D721Med (cell line): ENCODE data around the gene PDE6A.

Experiments used
- DNase-seq: peaks from one replicate; pipeline ENCODE4 v3.0.0; 2011; ENCODE audit warnings: low spot score; ENCODE audit not compliant: insufficient read length
- FAIRE-seq: peaks from 2 replicates; lab custom pipeline; 2011; peaks lifted over from hg19 to GRCh38; lab: Jason Lieb, UNC
- TF ChIP-seq, protein P1 (sequence below): IDR thresholded peaks from 2 replicates; pipeline ENCODE4 v1.5.1; 2012; ENCODE audit warnings: mild to moderate bottlenecking, control low read depth; ENCODE audit not compliant: insufficient read depth; ENCODE audit errors: missing control alignments

Gene PDE6A

GRCh38 chr5:149913436-149914419 is 30.9 kb downstream of the PDE6A start:
- TF ChIP-seq, protein P1, sequence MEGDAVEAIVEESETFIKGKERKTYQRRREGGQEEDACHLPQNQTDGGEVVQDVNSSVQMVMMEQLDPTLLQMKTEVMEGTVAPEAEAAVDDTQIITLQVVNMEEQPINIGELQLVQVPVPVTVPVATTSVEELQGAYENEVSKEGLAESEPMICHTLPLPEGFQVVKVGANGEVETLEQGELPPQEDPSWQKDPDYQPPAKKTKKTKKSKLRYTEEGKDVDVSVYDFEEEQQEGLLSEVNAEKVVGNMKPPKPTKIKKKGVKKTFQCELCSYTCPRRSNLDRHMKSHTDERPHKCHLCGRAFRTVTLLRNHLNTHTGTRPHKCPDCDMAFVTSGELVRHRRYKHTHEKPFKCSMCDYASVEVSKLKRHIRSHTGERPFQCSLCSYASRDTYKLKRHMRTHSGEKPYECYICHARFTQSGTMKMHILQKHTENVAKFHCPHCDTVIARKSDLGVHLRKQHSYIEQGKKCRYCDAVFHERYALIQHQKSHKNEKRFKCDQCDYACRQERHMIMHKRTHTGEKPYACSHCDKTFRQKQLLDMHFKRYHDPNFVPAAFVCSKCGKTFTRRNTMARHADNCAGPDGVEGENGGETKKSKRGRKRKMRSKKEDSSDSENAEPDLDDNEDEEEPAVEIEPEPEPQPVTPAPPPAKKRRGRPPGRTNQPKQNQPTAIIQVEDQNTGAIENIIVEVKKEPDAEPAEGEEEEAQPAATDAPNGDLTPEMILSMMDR: no peak
- DNase-seq (no peak), FAIRE-seq (no peak)

DNA sequence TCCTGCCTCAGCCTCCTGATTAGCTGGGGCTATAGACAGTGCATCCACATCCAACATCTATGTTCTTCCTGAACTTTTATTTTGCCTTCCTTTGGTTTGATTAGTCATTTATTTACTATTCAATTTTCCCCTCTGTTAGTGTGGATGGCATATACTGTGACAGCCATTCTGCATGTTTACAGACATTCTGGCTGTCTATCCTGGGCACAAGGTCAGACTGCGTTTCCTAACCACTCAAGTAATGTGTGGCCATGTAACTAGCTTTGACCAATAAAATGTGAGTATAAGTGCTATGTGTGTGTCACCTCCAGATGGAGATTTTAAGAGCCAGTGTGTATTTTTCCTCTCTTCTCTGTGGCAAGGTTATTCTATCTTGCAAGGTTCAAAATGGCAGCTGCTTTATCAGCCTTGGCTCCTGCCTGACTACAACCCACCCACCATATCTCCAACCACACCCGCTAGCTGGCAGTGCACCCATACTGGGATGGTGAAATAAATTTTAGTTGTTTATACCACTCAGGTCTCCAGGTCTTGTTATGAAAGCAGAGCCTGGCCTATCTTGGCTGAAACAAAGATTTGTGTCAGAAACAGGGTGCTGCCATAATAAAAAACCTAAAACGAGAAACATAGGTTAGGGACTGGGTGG is 32.2 kb downstream of the PDE6A start:
- TF ChIP-seq, protein P1: no peak
- DNase-seq (no peak), FAIRE-seq (no peak)

- TF ChIP-seq, protein P1: no peak
- no peak for DNase-seq
- no peak for FAIRE-seq
These were observed 33.6 kb downstream of the PDE6A start for GRCh38 chr5:149911031-149911430.

GRCh38 chr5:149907828-149908227 is 36.8 kb downstream of the PDE6A start:
- no peak for FAIRE-seq
- DNase-seq: no peak
- TF ChIP-seq, protein P1: no peak

DNA sequence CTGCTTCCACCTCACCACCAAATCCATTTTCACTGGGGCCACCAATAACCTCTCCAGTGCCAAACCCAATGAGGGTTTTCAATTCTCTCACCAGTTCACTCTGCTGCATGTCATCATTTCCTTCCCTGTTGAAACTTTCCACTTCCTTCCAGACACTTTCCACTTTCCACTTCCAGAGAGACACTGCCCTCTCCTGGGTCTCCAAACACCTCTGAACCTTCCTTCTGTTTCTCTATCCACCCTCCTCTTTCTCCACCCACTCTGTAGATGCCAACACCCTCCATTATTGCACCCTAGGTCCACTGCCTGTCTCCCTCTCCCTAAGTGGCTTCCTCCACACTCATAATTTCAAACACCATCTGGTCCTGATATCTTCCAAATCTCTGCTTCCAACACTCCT is 39.6 kb downstream of the PDE6A start:
- no peak for DNase-seq
- no peak for FAIRE-seq
- TF ChIP-seq, protein P1: no peak

DNA sequence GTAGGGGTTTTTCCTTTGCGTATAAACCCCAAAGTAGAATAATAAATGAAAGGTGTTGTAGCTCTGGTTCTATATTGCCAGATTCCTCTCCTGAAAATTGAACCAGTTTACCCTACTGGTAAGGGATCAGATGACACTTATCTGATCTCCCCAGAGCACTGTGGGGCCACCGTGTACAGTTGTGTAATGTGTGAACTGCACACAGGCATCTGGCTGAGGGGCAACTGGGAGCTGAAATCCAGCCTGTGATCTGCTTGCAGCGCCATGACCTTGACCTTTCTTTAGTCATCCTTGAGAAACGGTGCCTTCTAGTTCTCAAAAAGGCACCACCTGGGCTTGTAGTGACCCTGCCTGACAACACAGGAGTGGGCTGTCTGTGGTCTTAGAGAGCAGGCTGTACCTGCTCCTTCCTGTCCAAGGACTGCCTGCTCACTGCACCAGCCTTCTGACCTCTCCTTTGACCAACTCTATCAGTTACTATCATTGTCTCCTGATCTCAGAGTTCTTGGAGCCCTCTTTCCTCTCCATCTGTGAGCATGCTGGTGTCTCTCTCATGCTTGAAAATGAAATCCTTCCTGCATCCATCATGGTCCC is 40.2 kb downstream of the PDE6A start:
- no peak for DNase-seq
- TF ChIP-seq, protein P1: no peak
- FAIRE-seq: no peak
